Stomach (tissue), 4 donors: Measurements from ENCODE around the gene STX4.

Experiments
- CTCF ChIP-seq, 7 experiments: fragments of 450-650 bp in 4 of 7; fragments of 200-600 bp in 3 of 7; sonication (generic) in 3 of 7; IDR thresholded peaks; one replicate each; pipeline ENCODE4 v1.5.1; 2016 to 2019; ENCODE audit warnings: antibody characterized with exemption in 7 of 7, control low read depth in 2 of 7, mild to moderate bottlenecking in 1 of 7
- POLR2A ChIP-seq, 4 donors: fragments of 450-650 bp; IDR thresholded peaks; one replicate each; pipeline ENCODE4 v1.6.1; 2016; ENCODE audit warnings: antibody characterized with exemption in 4 of 4, control low read depth in 2 of 4, mild to moderate bottlenecking in 1 of 4, moderate library complexity in 1 of 4

GRCh38 chr16:31086629-31086906, 53.2 kb downstream of the STX4 start:
- TF ChIP-seq CTCF (IDR thresholded peaks at IDR 0.05) (no peak), POLR2A (IDR thresholded peaks at IDR 0.05) (no peak)
